H9 (cell line): ENCODE results near the gene SLC6A19. TPM values are rescaled to one million over a fixed set of nuclear protein-coding genes. Genes with fewer than 3 reads are reported as not detected.
A peak's percentile ranks its signal among the peaks of the same experiment; 100 is the strongest.

Experiments used
- DNase-seq: peaks from one replicate; pipeline ENCODE4 v3.0.0-alpha.2; 2017
- H2AFZ ChIP-seq: one replicate; pipeline ENCODE4 v1.6.1; 2013; ENCODE audit warnings: mild to moderate bottlenecking, low read length, control low read depth, moderate library complexity
- H2AK5ac ChIP-seq: 2 replicates; pipeline ENCODE4 v1.6.1; 2013; ENCODE audit warnings: low read length, control low read depth, mixed read lengths; ENCODE audit not compliant: insufficient read length
- H2BK120ac ChIP-seq: one replicate; pipeline ENCODE4 v1.6.1; 2013; ENCODE audit warnings: low read depth, mild to moderate bottlenecking, low read length, control low read depth, inconsistent platforms; ENCODE audit not compliant: poor library complexity, severe bottlenecking
- H2BK12ac ChIP-seq: 2 replicates; pipeline ENCODE4 v1.6.1; 2013; ENCODE audit warnings: low read length, control low read depth, mixed read lengths, low read depth; ENCODE audit not compliant: insufficient read length
- H2BK15ac ChIP-seq: 2 replicates; pipeline ENCODE4 v1.6.1; 2013; ENCODE audit warnings: low read depth, low read length, control low read depth
- H2BK20ac ChIP-seq: one replicate; pipeline ENCODE4 v1.6.1; 2013; ENCODE audit warnings: low read depth, mild to moderate bottlenecking, low read length, control low read depth, inconsistent platforms; ENCODE audit not compliant: poor library complexity, severe bottlenecking
- H2BK5ac ChIP-seq: 2 replicates; pipeline ENCODE4 v1.6.1; 2013; ENCODE audit warnings: low read length, control low read depth, mixed read lengths; ENCODE audit not compliant: insufficient read length
- H3K14ac ChIP-seq: 2 replicates; pipeline ENCODE4 v1.6.1; 2013; ENCODE audit warnings: low read length, control low read depth; ENCODE audit not compliant: insufficient read depth
- H3K18ac ChIP-seq: 2 replicates; pipeline ENCODE4 v1.6.1; 2013; ENCODE audit warnings: low read depth, mild to moderate bottlenecking, mixed read lengths, low read length, control low read depth; ENCODE audit not compliant: insufficient read length
- H3K23ac ChIP-seq: 2 replicates; pipeline ENCODE4 v1.6.1; 2013; ENCODE audit warnings: low read length, control low read depth, mixed read lengths, low read depth; ENCODE audit not compliant: insufficient read length
- H3K23me2 ChIP-seq: 2 replicates; pipeline ENCODE4 v1.6.1; 2013; ENCODE audit warnings: low read depth, mild to moderate bottlenecking, mixed read lengths, low read length, control low read depth; ENCODE audit not compliant: insufficient read length, poor library complexity, severe bottlenecking
- H3K27ac ChIP-seq: 2 replicates; pipeline ENCODE4 v1.5.1; 2013; ENCODE audit warnings: low read length, control low read depth, mixed read lengths, low read depth; ENCODE audit not compliant: insufficient read length
- H3K27me3 ChIP-seq: 2 replicates; pipeline ENCODE4 v1.6.1; 2013; ENCODE audit warnings: low read length, control low read depth, inconsistent platforms; ENCODE audit not compliant: insufficient read depth
- H3K4ac ChIP-seq: 2 replicates; pipeline ENCODE4 v1.6.1; 2013; ENCODE audit warnings: low read depth, mild to moderate bottlenecking, control low read depth, inconsistent platforms, low read length, moderate library complexity
- H3K4me1 ChIP-seq: 2 replicates; pipeline ENCODE4 v1.6.1; 2013; ENCODE audit warnings: low read length, control low read depth, inconsistent platforms; ENCODE audit not compliant: insufficient read depth
- H3K4me2 ChIP-seq: 2 replicates; pipeline ENCODE4 v1.6.1; 2013; ENCODE audit warnings: low read length, control low read depth, mixed read lengths; ENCODE audit not compliant: insufficient read length, insufficient read depth
- H3K56ac ChIP-seq: 2 replicates; pipeline ENCODE4 v1.6.1; 2013; ENCODE audit warnings: low read depth, mild to moderate bottlenecking, mixed read lengths, low read length, control low read depth; ENCODE audit not compliant: insufficient read length
- H3K79me1 ChIP-seq: 2 replicates; pipeline ENCODE4 v1.6.1; 2013; ENCODE audit warnings: low read depth, mild to moderate bottlenecking, moderate library complexity, low read length, control low read depth, inconsistent platforms; ENCODE audit not compliant: insufficient read depth, poor library complexity, severe bottlenecking
- H3K79me2 ChIP-seq: 2 replicates; pipeline ENCODE4 v1.6.1; 2013; ENCODE audit warnings: low read length, control low read depth, inconsistent platforms; ENCODE audit not compliant: insufficient read depth
- H3K9ac ChIP-seq: 2 replicates; pipeline ENCODE4 v1.6.1; 2013; ENCODE audit warnings: low read length, control low read depth, mixed read lengths; ENCODE audit not compliant: insufficient read length; ENCODE audit errors: extremely low read depth
- H3K9me3 ChIP-seq: one replicate; pipeline ENCODE4 v1.6.1; 2013; ENCODE audit warnings: low read depth, low read length, inconsistent platforms; ENCODE audit not compliant: control insufficient read depth
- H3T11ph ChIP-seq: one replicate; pipeline ENCODE4 v1.6.1; 2013; ENCODE audit warnings: mild to moderate bottlenecking, low read length, control low read depth, inconsistent platforms
- H4K20me1 ChIP-seq: one replicate; pipeline ENCODE4 v1.6.1; 2013; ENCODE audit not compliant: control insufficient read depth, insufficient read length, insufficient read depth
- H4K5ac ChIP-seq: 2 replicates; pipeline ENCODE4 v1.6.1; 2013; ENCODE audit warnings: low read depth, mild to moderate bottlenecking, mixed read lengths, low read length, control low read depth; ENCODE audit not compliant: insufficient read length
- H4K8ac ChIP-seq: replicated peaks from 2 replicates; pipeline ENCODE4 v1.6.1; 2013; ENCODE audit warnings: low read length, control low read depth, mixed read lengths, low read depth; ENCODE audit not compliant: insufficient read length
- H4K91ac ChIP-seq: 2 replicates; pipeline ENCODE4 v1.6.1; 2013; ENCODE audit warnings: low read depth, mild to moderate bottlenecking, moderate library complexity, mixed read lengths, low read length, control low read depth; ENCODE audit not compliant: insufficient read length
- H3K27ac Mint-ChIP-seq, 3 experiments: 2 replicates in 2 of 3; 3 replicates in 1 of 3; pipeline ENCODE4 v1.8.0; 2020 to 2021; ENCODE audit warnings: mixed read lengths in 3 of 3, mild to moderate bottlenecking in 1 of 3, moderate library complexity in 1 of 3
- H3K27me3 Mint-ChIP-seq: 2 replicates; pipeline ENCODE4 v1.8.0; 2021; ENCODE audit warnings: low read depth, mild to moderate bottlenecking, moderate library complexity, mixed read lengths
- H3K36me3 Mint-ChIP-seq, 3 experiments: 2 replicates in 2 of 3; 3 replicates in 1 of 3; pipeline ENCODE4 v1.8.0; 2020 to 2021; ENCODE audit warnings: low read depth in 3 of 3, mixed read lengths in 3 of 3; ENCODE audit not compliant: insufficient read depth in 1 of 3
- H3K4me1 Mint-ChIP-seq, 2 experiments: 2 replicates each; pipeline ENCODE4 v1.8.0; 2020; ENCODE audit warnings: mixed read lengths in 2 of 2
- H3K4me3 Mint-ChIP-seq, 2 experiments: 2 replicates in 1 of 2; 3 replicates in 1 of 2; pipeline ENCODE4 v1.8.0; 2020 to 2021; ENCODE audit warnings: mild to moderate bottlenecking in 2 of 2, mixed read lengths in 2 of 2, moderate library complexity in 1 of 2
- H3K9me3 Mint-ChIP-seq, 2 experiments: 2 replicates in 1 of 2; 3 replicates in 1 of 2; pipeline ENCODE4 v1.8.0; 2020; ENCODE audit warnings: mild to moderate bottlenecking in 2 of 2, mixed read lengths in 2 of 2, moderate library complexity in 1 of 2
- CTCF ChIP-seq: fragments of 200-600 bp; sonication (generic); conservative IDR thresholded peaks from 3 replicates; pipeline ENCODE4 v1.8.0; 2021; ENCODE audit warnings: antibody characterized with exemption, mild to moderate bottlenecking
- WGBS: extraction: QIAGEN DNeasy Blood & Tissue Kit; methylation state at CpG from one replicate; pipeline ENCODE4 v1.1.7; 2013; ENCODE audit warnings: missing lambda C conversion rate, low lambda C conversion rate, mixed read lengths; ENCODE audit not compliant: insufficient read length; ENCODE audit errors: extremely low coverage; 5-methylcytosine and 5-hydroxymethylcytosine counted together
- total RNA-seq: library from RNA; stranded (reverse); gene quantifications from 2 replicates; pipeline ENCODE4 v1.2.1, GENCODE V29; 2021

SLC6A19 gene
- total RNA-seq, 1 experiment from 2014 or later = not detected

GRCh38 chr5:1163366-1163765 lies 38.0 kb upstream of the SLC6A19 start:
- Mint-ChIP-seq H3K4me3 (no peak overlapping the region), H3K9me3 (no peaks in the 10 kb centered on the region; a peak in 1 of 5 replicates), H3K27me3 (peaks cover 29% of the 10 kb centered on the region), H3K36me3 (no peaks in the 10 kb centered on the region; a peak in 1 of 7 replicates), H3K27ac (peak overlapping the region in 1 of 3 experiments; percentile 62; a peak in 1 of 7 replicates), H3K4me1 (peaks cover 11 to 21% of the 10 kb centered on the region in 2 experiments)
- Histone ChIP-seq H3K14ac (no peak overlapping the region; the same call in 1 of the 2 replicates), H4K91ac (no peak overlapping the region), H4K5ac (no peak overlapping the region), H2BK12ac (no peak overlapping the region), H2BK20ac (no peak overlapping the region), H3K79me2 (no peaks in the 10 kb centered on the region), H4K20me1 (no peaks in the 10 kb centered on the region), H3K23ac (no peak overlapping the region), H3K79me1 (no peaks in the 10 kb centered on the region), H3K23me2 (no peaks in the 10 kb centered on the region), H3T11ph (no peak overlapping the region), H3K4me2 (no peak overlapping the region), H2AFZ (no peak overlapping the region), H3K9ac (no peak overlapping the region), H3K27me3 (no peaks in the 10 kb centered on the region), H2AK5ac (no peak overlapping the region), H2BK5ac (no peak overlapping the region), H3K27ac (no peak overlapping the region), H3K4me1 (no peaks in the 10 kb centered on the region), H2BK15ac (no peak overlapping the region), H4K8ac (no peak overlapping the region), H3K9me3 (no peaks in the 10 kb centered on the region), H3K4ac (no peak overlapping the region), H3K56ac (no peak overlapping the region), H2BK120ac (no peak overlapping the region), H3K18ac (no peak overlapping the region)
- no CpG with 5 or more reads among the region's 12 CpGs for WGBS
- DNase-seq = no peak
- TF ChIP-seq CTCF = no peak
